ENCODE measurements around the gene GAS7.

Gene GAS7

GRCh38 chr17:9899280-9900043 lies 298.9 kb downstream of the GAS7 start:
- TF ChIP-seq CTCF (IDR thresholded peaks at IDR 0.05; ENCODE audit: extremely low read depth, insufficient read depth, missing control alignments) = no peak
- DNase-seq (ENCODE audit: low spot score) = no peak
- in situ Hi-C loops (cut with MboI; ENCODE audit: low pct_unique_long_range_greater_than_20kb, low sequenced_read_pairs, unreplicated experiment) = no loop called here

GRCh38 chr17:9898812-9899211 lies 299.6 kb downstream of the GAS7 start:
- no peak for TF ChIP-seq CTCF (IDR thresholded peaks at IDR 0.05; ENCODE audit: extremely low read depth, insufficient read depth, missing control alignments)
- DNase-seq (ENCODE audit: low spot score) = no peak
- in situ Hi-C loops (cut with MboI; ENCODE audit: low pct_unique_long_range_greater_than_20kb, low sequenced_read_pairs, unreplicated experiment) = no loop called here

- no peak for DNase-seq (ENCODE audit: low spot score)
- no peak for TF ChIP-seq CTCF (IDR thresholded peaks at IDR 0.05; ENCODE audit: extremely low read depth, insufficient read depth, missing control alignments)
- in situ Hi-C loops (cut with MboI; ENCODE audit: low pct_unique_long_range_greater_than_20kb, low sequenced_read_pairs, unreplicated experiment) = no loop called here
These were observed 300.9 kb downstream of the GAS7 start for GRCh38 chr17:9897372-9897968.

- in situ Hi-C loops (cut with MboI; ENCODE audit: low pct_unique_long_range_greater_than_20kb, low sequenced_read_pairs, unreplicated experiment) = no loop called here
These were observed 302.5 kb downstream of the GAS7 start for GRCh38 chr17:9895923-9896322.

GRCh38 chr17:9894231-9894630 lies 304.2 kb downstream of the GAS7 start:
- DNase-seq (ENCODE audit: low spot score) = no peak
- no peak for TF ChIP-seq CTCF (IDR thresholded peaks at IDR 0.05; ENCODE audit: extremely low read depth, insufficient read depth, missing control alignments)
- in situ Hi-C loops (cut with MboI; ENCODE audit: low pct_unique_long_range_greater_than_20kb, low sequenced_read_pairs, unreplicated experiment) = no loop called here

More at GRCh38 chr17:9895923-9896322, 302.5 kb downstream of the GAS7 start:
- no peak for TF ChIP-seq CTCF (IDR thresholded peaks at IDR 0.05; ENCODE audit: extremely low read depth, insufficient read depth, missing control alignments)
- DNase-seq (ENCODE audit: low spot score) = no peak

- in situ Hi-C loops (cut with MboI; ENCODE audit: low pct_unique_long_range_greater_than_20kb, low sequenced_read_pairs, unreplicated experiment) = no loop called here
- no peak for DNase-seq (ENCODE audit: low spot score)
These were observed 304.9 kb downstream of the GAS7 start for GRCh38 chr17:9893411-9894012.

More at GRCh38 chr17:9893411-9894012, 304.9 kb downstream of the GAS7 start:
- TF ChIP-seq CTCF (IDR thresholded peaks at IDR 0.05; ENCODE audit: extremely low read depth, insufficient read depth, missing control alignments) = no peak

Measured in GM13977 (cell line).